ENCODE measurements around the gene CEP295NL. TPM values are rescaled to one million over a fixed set of nuclear protein-coding genes. Genes with fewer than 3 reads are reported as not detected.
"Not testable (repeated sequence)": the region's sequence is repeated elsewhere in the genome, so short reads cannot be mapped to it uniquely, and the experiment has no call there.

CEP295NL gene
- total and polyA plus RNA-seq, 3 experiments from 2014 or later: not detected

DNA sequence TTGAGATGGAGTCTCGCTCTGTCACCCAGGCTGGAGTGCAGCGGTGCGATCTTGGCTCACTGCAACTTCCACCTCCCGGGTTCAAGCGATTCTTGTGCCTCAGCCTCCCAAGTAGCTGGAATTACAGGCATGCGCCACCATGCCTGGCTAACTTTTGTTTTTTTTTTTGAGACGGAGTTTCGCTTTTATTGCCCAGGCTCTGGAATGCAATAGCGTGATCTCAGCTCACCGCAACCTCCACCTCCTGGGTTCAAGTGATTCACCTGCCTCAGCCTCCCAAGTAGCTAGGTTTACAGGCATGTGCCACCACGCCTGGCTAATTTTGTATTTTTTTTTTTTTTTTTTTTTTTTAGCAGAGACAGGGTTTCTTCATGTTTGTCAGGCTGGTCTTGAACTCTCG, 42.5 kb upstream of the CEP295NL start:
- H3K27me3 Mint-ChIP-seq: peaks cover 8 to 28% of the 10 kb centered on the region in 2 donors
- H3K4me3 Mint-ChIP-seq; H3K4me1 Mint-ChIP-seq; H3K27ac ChIP-seq (ENCODE audit: low read depth, low read length); H3K4me3 ChIP-seq (ENCODE audit: low read length); POLR2A ChIA-PET; H3K9me3 Mint-ChIP-seq; H3K27me3 ChIP-seq (ENCODE audit: insufficient read depth, low read length, poor library complexity, severe bottlenecking); H3K9me3 ChIP-seq (ENCODE audit: low read length); H3K4me1 ChIP-seq (ENCODE audit: insufficient read depth, low read length); H3K27ac Mint-ChIP-seq; H3K36me3 Mint-ChIP-seq; H3K36me3 ChIP-seq (ENCODE audit: insufficient read depth, low read length); DNase-seq: not testable (repeated sequence)
- CTCF ChIA-PET: interaction anchor here (0.6 kb wide), 1 partner anchor 116 kb away, joined by 3 read pairs; no protein-coding TSS in a partner anchor

DNA sequence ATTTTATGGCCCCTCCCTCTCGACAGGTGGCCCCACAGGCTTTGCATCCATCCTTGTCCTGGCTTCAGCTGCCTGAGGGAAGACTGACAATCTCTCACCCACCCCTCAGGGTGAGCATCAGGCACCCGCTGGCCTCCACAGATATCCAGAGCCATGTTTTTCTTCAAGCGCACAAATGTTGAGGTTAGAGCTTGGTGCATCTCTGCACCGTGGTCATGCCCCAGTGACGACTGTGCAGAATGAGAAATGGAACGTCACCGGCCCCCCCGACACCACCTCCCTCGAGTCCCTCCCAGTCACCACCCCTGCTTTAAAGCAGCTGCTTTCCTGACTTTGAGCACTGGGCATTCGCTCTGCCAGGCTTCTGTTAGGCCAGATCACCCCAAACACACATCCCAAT, 42.0 kb upstream of the CEP295NL start:
- no peaks in the 10 kb centered on the region for H3K27me3 ChIP-seq (ENCODE audit: insufficient read depth, low read length, poor library complexity, severe bottlenecking)
- Mint-ChIP-seq H3K9me3 (peaks cover 0 to 6% (median 2%) of the 10 kb centered on the region in 5 donors), H3K27me3 (peaks cover 8 to 30% of the 10 kb centered on the region in 2 donors), H3K4me1 (no peaks in the 10 kb centered on the region), H3K4me3 (no peak overlapping the region), H3K36me3 (no peaks in the 10 kb centered on the region), H3K27ac (no peak overlapping the region)
- H3K27ac ChIP-seq (ENCODE audit: low read depth, low read length): no peak overlapping the region
- DNase-seq: no peak
- ChIA-PET POLR2A (no interaction called here), CTCF (interaction anchor here (0.6 kb wide), 1 partner anchor 117 kb away, joined by 3 read pairs; no protein-coding TSS in a partner anchor)
- no peaks in the 10 kb centered on the region for H3K36me3 ChIP-seq (ENCODE audit: insufficient read depth, low read length)
- H3K4me1 ChIP-seq (ENCODE audit: insufficient read depth, low read length): no peaks in the 10 kb centered on the region
- H3K4me3 ChIP-seq (ENCODE audit: low read length): no peak overlapping the region
- no peaks in the 10 kb centered on the region for H3K9me3 ChIP-seq (ENCODE audit: low read length)

DNA sequence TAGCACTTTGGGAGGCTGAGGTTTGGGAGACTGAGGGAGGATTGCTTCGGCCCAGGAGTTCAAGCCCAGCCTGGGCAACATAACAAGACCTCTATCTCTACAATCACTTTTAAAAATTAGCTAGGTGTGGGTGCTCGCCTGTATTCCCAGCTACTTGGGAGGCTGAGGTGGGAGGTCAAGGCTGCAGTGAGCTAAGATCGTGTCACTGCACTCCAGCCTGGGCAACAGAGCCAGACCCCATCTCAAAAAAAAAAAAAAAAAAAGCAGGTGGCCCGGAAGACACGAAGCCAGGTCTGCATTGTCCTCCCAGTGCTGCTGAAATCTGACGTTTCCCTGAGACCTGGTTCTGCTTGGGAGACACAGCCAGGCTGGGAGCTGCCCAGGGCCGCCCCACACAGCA, 41.0 kb upstream of the CEP295NL start:
- Mint-ChIP-seq H3K9me3 (no peaks in the 10 kb centered on the region), H3K27me3 (peaks cover 8 to 33% of the 10 kb centered on the region in 2 donors), H3K36me3 (no peaks in the 10 kb centered on the region), H3K4me1 (no peaks in the 10 kb centered on the region), H3K4me3 (no peak overlapping the region), H3K27ac (no peak overlapping the region)
- ChIA-PET CTCF (no interaction called here), POLR2A (no interaction called here)
- Histone ChIP-seq H3K27me3 (ENCODE audit: insufficient read depth, low read length, poor library complexity, severe bottlenecking) (no peaks in the 10 kb centered on the region), H3K4me1 (ENCODE audit: insufficient read depth, low read length) (no peaks in the 10 kb centered on the region), H3K27ac (ENCODE audit: low read depth, low read length) (no peak overlapping the region), H3K9me3 (ENCODE audit: low read length) (no peaks in the 10 kb centered on the region), H3K36me3 (ENCODE audit: insufficient read depth, low read length) (no peaks in the 10 kb centered on the region), H3K4me3 (ENCODE audit: low read length) (no peak overlapping the region)
- no peak for DNase-seq

DNA sequence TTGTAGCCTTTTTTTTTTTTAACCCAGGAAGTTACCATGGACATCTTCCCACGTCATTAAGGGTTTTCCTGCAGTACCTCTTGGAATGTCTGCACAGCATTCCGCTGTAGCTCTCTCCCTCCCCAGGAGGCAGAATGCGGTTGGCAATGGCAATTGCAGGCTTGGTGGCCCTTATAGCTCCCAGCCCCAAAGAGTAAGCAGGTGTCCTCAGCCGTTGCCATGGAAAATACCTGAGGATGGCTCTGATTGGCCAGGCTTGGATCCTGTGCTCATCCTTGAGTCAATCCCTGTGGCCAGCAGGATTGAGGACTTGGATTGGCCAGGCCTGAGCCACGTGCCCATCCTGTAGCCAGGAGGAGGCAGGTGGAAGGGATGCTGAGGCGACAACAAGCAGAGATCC, 37.7 kb upstream of the CEP295NL start:
- Histone ChIP-seq H3K4me3 (ENCODE audit: low read length) (no peak overlapping the region), H3K36me3 (ENCODE audit: insufficient read depth, low read length) (no peaks in the 10 kb centered on the region), H3K9me3 (ENCODE audit: low read length) (no peaks in the 10 kb centered on the region), H3K27ac (ENCODE audit: low read depth, low read length) (no peak overlapping the region), H3K27me3 (ENCODE audit: insufficient read depth, low read length, poor library complexity, severe bottlenecking) (no peaks in the 10 kb centered on the region), H3K4me1 (ENCODE audit: insufficient read depth, low read length) (no peaks in the 10 kb centered on the region)
- CTCF ChIA-PET: no interaction called here
- H3K36me3 Mint-ChIP-seq: no peaks in the 10 kb centered on the region
- H3K4me1 Mint-ChIP-seq: no peaks in the 10 kb centered on the region
- H3K27me3 Mint-ChIP-seq: peaks cover 10 to 23% of the 10 kb centered on the region in 2 donors
- DNase-seq: no peak
- no peaks in the 10 kb centered on the region for H3K9me3 Mint-ChIP-seq
- peak overlapping the region in 1 of 8 donors; percentile 50 for H3K27ac Mint-ChIP-seq
- no peak overlapping the region for H3K4me3 Mint-ChIP-seq
- POLR2A ChIA-PET: no interaction called here

DNA sequence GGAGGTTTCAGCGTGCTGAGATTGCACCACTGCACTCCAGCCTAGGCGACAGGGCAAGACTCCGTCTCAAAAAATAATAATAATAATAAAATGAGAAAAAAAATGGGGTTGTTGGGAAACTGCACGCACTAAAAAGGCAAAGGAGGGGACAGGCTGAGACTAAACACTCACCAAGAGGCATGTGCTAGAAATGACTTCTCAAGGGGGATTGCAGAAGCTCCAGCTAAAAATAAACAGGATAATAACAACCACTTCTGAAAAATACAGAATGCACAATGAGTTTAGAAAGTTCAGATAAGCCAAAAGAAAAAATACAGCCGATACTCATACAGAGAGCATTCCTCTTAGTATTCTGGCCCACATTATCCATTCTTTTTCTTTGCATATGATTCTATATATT, 37.3 kb upstream of the CEP295NL start:
- no peak for DNase-seq
- Mint-ChIP-seq H3K27ac (no peak overlapping the region), H3K27me3 (peaks cover 10 to 25% of the 10 kb centered on the region in 2 donors), H3K9me3 (no peaks in the 10 kb centered on the region), H3K36me3 (no peaks in the 10 kb centered on the region), H3K4me1 (no peaks in the 10 kb centered on the region), H3K4me3 (no peak overlapping the region)
- no peaks in the 10 kb centered on the region for H3K9me3 ChIP-seq (ENCODE audit: low read length)
- no peaks in the 10 kb centered on the region for H3K4me1 ChIP-seq (ENCODE audit: insufficient read depth, low read length)
- H3K4me3 ChIP-seq (ENCODE audit: low read length): no peak overlapping the region
- POLR2A ChIA-PET: no interaction called here
- CTCF ChIA-PET: no interaction called here
- H3K27ac ChIP-seq (ENCODE audit: low read depth, low read length): no peak overlapping the region
- no peaks in the 10 kb centered on the region for H3K36me3 ChIP-seq (ENCODE audit: insufficient read depth, low read length)
- H3K27me3 ChIP-seq (ENCODE audit: insufficient read depth, low read length, poor library complexity, severe bottlenecking): no peaks in the 10 kb centered on the region

DNA sequence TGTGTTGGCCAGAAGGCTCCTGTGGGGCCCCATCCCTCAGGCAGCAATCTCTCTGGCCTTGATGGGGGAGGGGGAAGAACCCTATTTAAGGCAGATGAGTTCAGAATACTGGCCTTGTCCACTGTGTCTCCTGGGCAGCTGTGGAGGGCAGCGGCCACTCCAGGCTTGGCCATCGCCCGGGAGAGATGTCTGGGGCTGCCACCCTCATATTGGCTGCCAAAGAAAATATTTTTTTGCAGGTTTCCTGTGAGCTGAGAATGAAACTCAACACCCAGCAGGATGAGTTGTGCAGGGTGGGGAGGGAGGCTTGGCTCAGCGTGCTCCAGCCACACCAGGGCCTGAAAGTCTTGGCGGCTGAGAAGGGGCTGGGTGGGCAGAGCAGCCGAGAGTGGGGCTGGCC, 36.6 kb upstream of the CEP295NL start:
- ChIA-PET CTCF (no interaction called here), POLR2A (no interaction called here)
- Histone ChIP-seq H3K27ac (ENCODE audit: low read depth, low read length) (no peak overlapping the region), H3K36me3 (ENCODE audit: insufficient read depth, low read length) (no peaks in the 10 kb centered on the region), H3K9me3 (ENCODE audit: low read length) (no peaks in the 10 kb centered on the region), H3K27me3 (ENCODE audit: insufficient read depth, low read length, poor library complexity, severe bottlenecking) (no peaks in the 10 kb centered on the region), H3K4me1 (ENCODE audit: insufficient read depth, low read length) (no peaks in the 10 kb centered on the region), H3K4me3 (ENCODE audit: low read length) (no peak overlapping the region)
- H3K27ac Mint-ChIP-seq: peak overlapping the region in 1 of 8 donors; percentile 21
- H3K9me3 Mint-ChIP-seq: no peaks in the 10 kb centered on the region
- H3K4me1 Mint-ChIP-seq: no peaks in the 10 kb centered on the region
- H3K4me3 Mint-ChIP-seq: no peak overlapping the region
- DNase-seq: no peak
- no peaks in the 10 kb centered on the region for H3K36me3 Mint-ChIP-seq
- peaks cover 10 to 22% of the 10 kb centered on the region in 2 donors for H3K27me3 Mint-ChIP-seq

DNA sequence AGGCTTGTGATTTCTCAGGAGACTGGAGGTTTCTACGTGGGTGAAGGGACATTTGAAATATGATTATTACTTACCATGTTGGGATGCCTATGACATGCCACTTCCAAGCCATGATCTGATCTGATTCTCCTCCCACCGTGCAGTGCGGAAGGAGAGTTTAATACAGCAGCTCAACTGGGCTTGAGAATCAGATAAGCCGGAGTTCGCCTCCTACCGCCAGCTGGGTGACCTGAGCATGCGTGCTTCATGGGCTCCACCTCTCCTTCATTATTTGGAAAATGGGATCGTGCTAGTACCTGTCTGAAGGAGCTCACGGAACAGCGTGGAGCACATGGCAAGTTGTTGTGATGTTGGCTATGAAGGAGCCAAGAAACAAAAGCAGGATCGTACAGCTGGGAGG, 34.6 kb upstream of the CEP295NL start:
- H3K4me3 ChIP-seq (ENCODE audit: low read length): no peak overlapping the region
- Mint-ChIP-seq H3K9me3 (no peaks in the 10 kb centered on the region), H3K27ac (no peak overlapping the region), H3K36me3 (no peaks in the 10 kb centered on the region), H3K4me1 (peaks cover 5 to 14% (median 10%) of the 10 kb centered on the region in 3 donors), H3K27me3 (peaks cover 7 to 18% of the 10 kb centered on the region in 2 donors), H3K4me3 (no peak overlapping the region)
- ChIA-PET POLR2A (no interaction called here), CTCF (no interaction called here)
- H3K36me3 ChIP-seq (ENCODE audit: insufficient read depth, low read length): no peaks in the 10 kb centered on the region
- no peak overlapping the region for H3K27ac ChIP-seq (ENCODE audit: low read depth, low read length)
- H3K4me1 ChIP-seq (ENCODE audit: insufficient read depth, low read length): peaks cover 4% of the 10 kb centered on the region
- H3K9me3 ChIP-seq (ENCODE audit: low read length): no peaks in the 10 kb centered on the region
- H3K27me3 ChIP-seq (ENCODE audit: insufficient read depth, low read length, poor library complexity, severe bottlenecking): no peaks in the 10 kb centered on the region
- no peak for DNase-seq

DNA sequence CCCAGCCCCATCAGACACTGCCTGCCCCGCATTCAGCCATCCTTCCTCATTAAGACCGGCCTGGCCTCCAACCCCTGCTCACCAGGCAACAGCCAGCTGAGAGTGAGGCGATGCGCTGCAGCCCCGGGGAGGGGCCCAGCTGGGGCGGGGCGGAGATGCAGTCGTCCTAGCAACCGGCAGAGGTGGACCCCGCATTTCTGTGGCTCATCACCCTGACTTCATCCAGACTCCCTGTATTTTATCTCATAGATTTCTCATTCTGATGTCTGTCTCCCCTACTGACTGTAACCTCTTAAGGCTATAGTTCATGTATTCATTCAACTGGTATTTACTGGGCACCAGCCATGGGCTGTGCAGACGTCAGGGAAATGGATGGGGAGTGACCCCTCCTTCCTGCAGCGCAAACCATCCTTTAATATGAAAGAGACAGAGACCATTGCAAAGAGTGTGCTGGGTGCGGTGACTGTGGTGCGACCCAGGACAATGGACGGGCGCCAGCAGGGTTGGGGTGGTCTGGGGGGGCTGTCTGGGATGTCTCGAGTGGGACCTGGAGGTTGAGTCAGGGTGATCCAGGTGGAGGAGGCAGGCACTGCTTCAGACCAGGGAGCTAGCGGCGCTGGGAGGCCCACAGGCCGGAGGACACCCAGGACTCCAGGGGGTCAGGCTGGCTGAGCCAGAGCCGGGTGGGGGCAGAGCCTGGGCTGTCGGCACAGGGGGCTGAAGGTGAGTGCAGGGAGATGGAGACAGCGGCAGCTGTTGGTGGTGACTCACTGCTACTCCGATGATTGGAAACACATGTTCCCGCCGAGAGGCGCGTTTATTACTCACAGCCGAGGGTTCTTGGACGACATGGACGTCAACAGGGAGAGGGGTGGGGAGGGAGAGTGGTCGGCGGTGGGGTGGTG, 32.7 kb upstream of the CEP295NL start:
- Mint-ChIP-seq H3K27ac (peak overlapping the region in 1 of 8 donors; percentile 26), H3K4me3 (no peak overlapping the region), H3K4me1 (peaks cover 5 to 14% (median 10%) of the 10 kb centered on the region in 3 donors), H3K36me3 (no peaks in the 10 kb centered on the region), H3K9me3 (no peaks in the 10 kb centered on the region), H3K27me3 (peaks cover 3 to 14% of the 10 kb centered on the region in 2 donors)
- H3K27ac ChIP-seq (ENCODE audit: low read depth, low read length): no peak overlapping the region
- CTCF ChIA-PET: no interaction called here
- POLR2A ChIA-PET: no interaction called here
- H3K9me3 ChIP-seq (ENCODE audit: low read length): no peaks in the 10 kb centered on the region
- no peak overlapping the region for H3K4me3 ChIP-seq (ENCODE audit: low read length)
- no peaks in the 10 kb centered on the region for H3K36me3 ChIP-seq (ENCODE audit: insufficient read depth, low read length)
- H3K27me3 ChIP-seq (ENCODE audit: insufficient read depth, low read length, poor library complexity, severe bottlenecking): no peaks in the 10 kb centered on the region
- DNase-seq: no peak
- H3K4me1 ChIP-seq (ENCODE audit: insufficient read depth, low read length): peaks cover 4% of the 10 kb centered on the region

All from CD8-positive, alpha-beta memory T cell (primary cell).